ENCODE results near the gene LPAR2.
A peak's percentile ranks its signal among the peaks of the same experiment; 100 is the strongest.

LPAR2 gene

GRCh38 chr19:19627621-19628500, at the start of gene LPAR2:
Gene LPAR2, minus strand, starts transcription at chr19:19628220. Its CDS starts 945 bp downstream, at chr19:19627275.
- no peaks in the 10 kb centered on the region for H3K9me3 ChIP-seq
- TF ChIP-seq, protein P1, sequence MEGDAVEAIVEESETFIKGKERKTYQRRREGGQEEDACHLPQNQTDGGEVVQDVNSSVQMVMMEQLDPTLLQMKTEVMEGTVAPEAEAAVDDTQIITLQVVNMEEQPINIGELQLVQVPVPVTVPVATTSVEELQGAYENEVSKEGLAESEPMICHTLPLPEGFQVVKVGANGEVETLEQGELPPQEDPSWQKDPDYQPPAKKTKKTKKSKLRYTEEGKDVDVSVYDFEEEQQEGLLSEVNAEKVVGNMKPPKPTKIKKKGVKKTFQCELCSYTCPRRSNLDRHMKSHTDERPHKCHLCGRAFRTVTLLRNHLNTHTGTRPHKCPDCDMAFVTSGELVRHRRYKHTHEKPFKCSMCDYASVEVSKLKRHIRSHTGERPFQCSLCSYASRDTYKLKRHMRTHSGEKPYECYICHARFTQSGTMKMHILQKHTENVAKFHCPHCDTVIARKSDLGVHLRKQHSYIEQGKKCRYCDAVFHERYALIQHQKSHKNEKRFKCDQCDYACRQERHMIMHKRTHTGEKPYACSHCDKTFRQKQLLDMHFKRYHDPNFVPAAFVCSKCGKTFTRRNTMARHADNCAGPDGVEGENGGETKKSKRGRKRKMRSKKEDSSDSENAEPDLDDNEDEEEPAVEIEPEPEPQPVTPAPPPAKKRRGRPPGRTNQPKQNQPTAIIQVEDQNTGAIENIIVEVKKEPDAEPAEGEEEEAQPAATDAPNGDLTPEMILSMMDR (IDR thresholded peaks at IDR 0.05) = no peak
- peaks cover 0 to 19% (median 9%) of the 10 kb centered on the region in 3 donors for H3K36me3 ChIP-seq
- H3K4me1 ChIP-seq = peaks cover 0 to 21% (median 12%) of the 10 kb centered on the region in 4 donors
- peaks cover 0 to 26% of the 10 kb centered on the region in 2 donors for H3K27me3 ChIP-seq
- intact Hi-C loops (cut with DNase I; ENCODE audit: low total_unique reads) = no loop called here
- no peak within 1 kb of the TSS for H3K27ac ChIP-seq
- DNase-seq = no peak
- H3K4me3 ChIP-seq = peak within 1 kb of the TSS; percentile 29 to 50

DNA sequence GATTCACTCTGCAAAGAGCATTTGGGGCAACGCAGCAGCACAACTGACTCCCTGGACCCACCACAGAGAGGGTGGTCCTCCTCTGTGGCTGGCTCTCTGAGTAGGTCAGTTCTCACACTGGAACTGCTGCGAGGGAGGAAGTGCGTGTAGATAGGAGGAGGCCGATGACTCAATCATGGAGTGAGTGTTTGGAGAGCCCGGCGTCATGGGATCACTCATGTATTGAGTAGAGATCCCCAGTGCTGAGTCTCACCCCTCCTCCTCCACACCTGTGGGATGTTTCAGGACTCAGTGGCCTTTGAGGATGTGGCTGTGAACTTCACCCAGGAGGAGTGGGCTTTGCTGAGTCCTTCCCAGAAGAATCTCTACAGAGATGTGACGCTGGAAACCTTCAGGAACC, 49.6 kb upstream of the LPAR2 start:
- H3K4me3 ChIP-seq = no peak overlapping the region
- DNase-seq = peak in 1 of 2 donors; percentile 51
- TF ChIP-seq, protein P1 (IDR thresholded peaks at IDR 0.05) = no peak
- no peaks in the 10 kb centered on the region for H3K4me1 ChIP-seq
- intact Hi-C loops (cut with DNase I; ENCODE audit: low total_unique reads) = no loop called here
- H3K9me3 ChIP-seq = peaks cover 0 to 31% (median 0%) of the 10 kb centered on the region in 3 donors
- H3K27me3 ChIP-seq = no peaks in the 10 kb centered on the region
- no peak overlapping the region for H3K27ac ChIP-seq
- H3K36me3 ChIP-seq = peaks cover 69 to 77% (median 74%) of the 10 kb centered on the region in 3 donors

- Histone ChIP-seq H3K9me3 (peaks cover 0 to 13% (median 0%) of the 10 kb centered on the region in 3 donors), H3K4me3 (no peak overlapping the region), H3K27me3 (no peaks in the 10 kb centered on the region), H3K4me1 (peaks cover 0 to 12% (median 6%) of the 10 kb centered on the region in 4 donors), H3K36me3 (peaks cover 41 to 57% (median 56%) of the 10 kb centered on the region in 3 donors), H3K27ac (no peak overlapping the region)
- intact Hi-C loops (cut with DNase I; ENCODE audit: low total_unique reads) = no loop called here
- DNase-seq = peak in 1 of 2 donors; percentile 17
- TF ChIP-seq, protein P1 (IDR thresholded peaks at IDR 0.05) = no peak
Measured at GRCh38 chr19:19674315-19674714, 46.3 kb upstream of the LPAR2 start.

DNA sequence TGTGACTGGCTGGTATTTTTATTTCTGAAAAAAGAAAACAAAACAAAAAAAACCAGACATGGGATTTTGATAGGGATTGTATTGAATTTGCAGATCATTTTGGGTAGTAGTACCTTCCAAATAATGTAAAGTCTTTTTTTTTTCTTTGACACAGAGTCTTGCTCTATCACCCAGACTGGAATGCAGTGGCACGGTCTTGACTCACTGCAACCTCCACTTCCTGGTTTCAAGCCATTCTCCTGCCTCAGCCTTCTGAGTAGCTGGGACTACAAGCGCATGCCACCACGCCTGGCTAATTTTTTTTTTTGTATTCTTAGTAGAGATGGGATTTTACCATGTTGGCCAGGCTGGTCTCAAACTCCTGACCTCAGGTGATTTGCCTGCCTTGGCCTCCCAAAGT, 44.8 kb upstream of the LPAR2 start:
- no peak for DNase-seq
- Histone ChIP-seq H3K4me3 (no peak overlapping the region), H3K9me3 (no peaks in the 10 kb centered on the region), H3K27ac (no peak overlapping the region), H3K36me3 (peaks cover 27 to 43% (median 41%) of the 10 kb centered on the region in 3 donors), H3K4me1 (peaks cover 0 to 18% (median 10%) of the 10 kb centered on the region in 4 donors), H3K27me3 (no peaks in the 10 kb centered on the region)
- intact Hi-C loops (cut with DNase I; ENCODE audit: low total_unique reads) = no loop called here
- TF ChIP-seq, protein P1 (IDR thresholded peaks at IDR 0.05) = no peak

- H3K27ac ChIP-seq = no peak overlapping the region
- no peak overlapping the region for H3K4me3 ChIP-seq
- DNase-seq = no peak
- intact Hi-C loops (cut with DNase I; ENCODE audit: low total_unique reads) = no loop called here
- TF ChIP-seq, protein P1 (IDR thresholded peaks at IDR 0.05) = no peak
- H3K27me3 ChIP-seq = no peaks in the 10 kb centered on the region
- H3K9me3 ChIP-seq = no peaks in the 10 kb centered on the region
- H3K36me3 ChIP-seq = peaks cover 18 to 24% (median 19%) of the 10 kb centered on the region in 3 donors
- H3K4me1 ChIP-seq = peaks cover 0 to 18% (median 10%) of the 10 kb centered on the region in 4 donors
Measured at GRCh38 chr19:19670070-19670551, 42.1 kb upstream of the LPAR2 start.
